ENCODE measurements around the gene ASB16. TPM values are rescaled to one million over a fixed set of nuclear protein-coding genes. Genes with fewer than 3 reads are reported as not detected.

The ASB16 gene
- total RNA-seq (2022; extraction: Qiagen RNA extraction), result 0.04 to 0.08 TPM (median 0.05 TPM) in 3 of 5 replicates, not detected in the others

GRCh38 chr17:44170499-44171201 lies at the start of gene ASB16:
TSS of gene ASB16 (plus strand) at chr17:44170704. CDS start at chr17:44170790, 86 bp downstream.

GRCh38 chr17:44123356-44124117 lies 47.0 kb upstream of the ASB16 start, which contains the start of gene HDAC5:
TSS of gene HDAC5 (minus strand) at chr17:44123641. CDS start at chr17:44117515, 6,126 bp downstream.

GRCh38 chr17:44186307-44187130 lies 16.0 kb downstream of the ASB16 start, which contains the start of gene TMUB2:
TSS of gene TMUB2 (plus strand) at chr17:44186972. CDS start at chr17:44187709, 737 bp downstream.

GRCh38 chr17:44199553-44200477 lies 29.3 kb downstream of the ASB16 start, which contains the start of gene ATXN7L3:
TSS of gene ATXN7L3 (minus strand) at chr17:44199884. CDS start at chr17:44198070, 1,814 bp downstream.

GRCh38 chr17:44219616-44220212 lies 49.2 kb downstream of the ASB16 start, which contains the start of gene UBTF:
TSS of gene UBTF (minus strand) at chr17:44219675. CDS start at chr17:44218229, 1,446 bp downstream.

Other genes starting within 250 kb of the ASB16 start
- gene PPY, start 228.2 kb upstream of the ASB16 start, total RNA-seq (2022; extraction: Qiagen RNA extraction), result 0.22 TPM in 1 of 5 replicates, not detected in the others
- 0.13 TPM in 1 of 5 replicates, not detected in the others for gene PYY, start 216.8 kb upstream of the ASB16 start, total RNA-seq (2022; extraction: Qiagen RNA extraction)
- gene NAGS, start 166.1 kb upstream of the ASB16 start, total RNA-seq (2022; extraction: Qiagen RNA extraction), result 0.84 to 1.2 TPM (median 1.1 TPM) in 5 replicates
- gene TMEM101, start 155.7 kb upstream of the ASB16 start, total RNA-seq (2022; extraction: Qiagen RNA extraction), result 26.9 to 35.9 TPM (median 34.2 TPM) in 5 replicates
- 50.2 to 53.0 TPM (median 51.7 TPM) in 5 replicates for gene LSM12, start 104.0 kb upstream of the ASB16 start, total RNA-seq (2022; extraction: Qiagen RNA extraction)
- gene G6PC3, start 100.0 kb upstream of the ASB16 start, total RNA-seq (2022; extraction: Qiagen RNA extraction), result 116 to 180 TPM (median 171 TPM) in 5 replicates
- gene HDAC5, start 47.1 kb upstream of the ASB16 start, total RNA-seq (2022; extraction: Qiagen RNA extraction), result 13.6 to 17.2 TPM (median 15.6 TPM) in 5 replicates
- gene HROB, start 28.8 kb upstream of the ASB16 start, total RNA-seq (2022; extraction: Qiagen RNA extraction), result 8.9 to 10.6 TPM (median 9.4 TPM) in 5 replicates
- gene TMUB2, start 16.3 kb downstream of the ASB16 start, total RNA-seq (2022; extraction: Qiagen RNA extraction), result 36.3 to 46.3 TPM (median 45.0 TPM) in 5 replicates
- 51.9 to 71.6 TPM (median 67.8 TPM) in 5 replicates for gene ATXN7L3, start 29.2 kb downstream of the ASB16 start, total RNA-seq (2022; extraction: Qiagen RNA extraction)
- gene UBTF, start 49.0 kb downstream of the ASB16 start, total RNA-seq (2022; extraction: Qiagen RNA extraction), result 97.8 to 105 TPM (median 100 TPM) in 5 replicates
- 0.01 TPM in 1 of 5 replicates, not detected in the others for gene SLC4A1, start 97.4 kb downstream of the ASB16 start, total RNA-seq (2022; extraction: Qiagen RNA extraction)
- gene RUNDC3A, start 137.9 kb downstream of the ASB16 start, total RNA-seq (2022; extraction: Qiagen RNA extraction), result 0.55 to 1.3 TPM (median 0.57 TPM) in 5 replicates
- 144 to 215 TPM (median 212 TPM) in 5 replicates for gene SLC25A39, start 154.1 kb downstream of the ASB16 start, total RNA-seq (2022; extraction: Qiagen RNA extraction)
- gene GRN, start 174.6 kb downstream of the ASB16 start, total RNA-seq (2022; extraction: Qiagen RNA extraction), result 215 to 265 TPM (median 248 TPM) in 5 replicates
- gene FAM171A2, start 193.1 kb downstream of the ASB16 start, total RNA-seq (2022; extraction: Qiagen RNA extraction), result 2.5 to 5.2 TPM (median 4.2 TPM) in 5 replicates
- gene ITGA2B, start 218.9 kb downstream of the ASB16 start, total RNA-seq (2022; extraction: Qiagen RNA extraction), result 0.78 to 1.9 TPM (median 1.6 TPM) in 5 replicates

Data from A549 treated with CORT108297 at 1 μM for 4 hours (cell line).